Fibroblast of villous mesenchyme (primary cell): Measurements from ENCODE around the gene SRGAP2C. TPM values are rescaled to one million over a fixed set of nuclear protein-coding genes. Genes with fewer than 3 reads are reported as not detected.
A peak's percentile ranks its signal among the peaks of the same experiment; 100 is the strongest.
"Not testable (repeated sequence)": the region's sequence is repeated elsewhere in the genome, so short reads cannot be mapped to it uniquely, and the experiment has no call there.

Experiments
- DNase-seq: peaks from one replicate; pipeline ENCODE4 v3.0.0-alpha.2; 2010; ENCODE audit warnings: low read depth
- H3K4me3 ChIP-seq: 2 replicates; pipeline ENCODE4 v1.5.1; 2011; ENCODE audit warnings: low read depth, mild to moderate bottlenecking, low read length
- total RNA-seq: library from RNA; depleted of rRNA; stranded (reverse); fragments of >200 nt; gene quantifications from 2 replicates; pipeline ENCODE4 v1.2.3, GENCODE V29; 2012

Gene SRGAP2C
- total RNA-seq, 1 donor, result 15.1 TPM

- H3K4me3 ChIP-seq, DNase-seq: not testable (repeated sequence)
Observed at GRCh38 chr1:121176649-121177048, 8.1 kb upstream of the SRGAP2C start.

GRCh38 chr1:121178197-121178596 lies 6.6 kb upstream of the SRGAP2C start:
- DNase-seq, H3K4me3 ChIP-seq: not testable (repeated sequence)

GRCh38 chr1:121183867-121184266 lies 908 bp upstream of the SRGAP2C start:
- DNase-seq, result peak; percentile 1
- H3K4me3 ChIP-seq, result peak overlapping the region; percentile 54

- not testable (repeated sequence) for DNase-seq
- peak overlapping the region; percentile 44 for H3K4me3 ChIP-seq
Observed at GRCh38 chr1:121185140-121185708, 449 bp downstream of the SRGAP2C start.

GRCh38 chr1:121186191-121186590 lies 1.4 kb downstream of the SRGAP2C start:
- not testable (repeated sequence) for DNase-seq, H3K4me3 ChIP-seq

- not testable (repeated sequence) for DNase-seq
- H3K4me3 ChIP-seq, result peak overlapping the region; percentile 45
Observed at GRCh38 chr1:121187914-121188313, 3.1 kb downstream of the SRGAP2C start.

GRCh38 chr1:121192512-121192911 lies 7.7 kb downstream of the SRGAP2C start:
- not testable (repeated sequence) for DNase-seq, H3K4me3 ChIP-seq

- DNase-seq, H3K4me3 ChIP-seq: not testable (repeated sequence)
Observed at GRCh38 chr1:121197095-121197882, 12.5 kb downstream of the SRGAP2C start.

GRCh38 chr1:121199763-121200162 lies 15.0 kb downstream of the SRGAP2C start:
- DNase-seq, H3K4me3 ChIP-seq: not testable (repeated sequence)

- not testable (repeated sequence) for H3K4me3 ChIP-seq, DNase-seq
Observed at GRCh38 chr1:121200232-121200631, 15.5 kb downstream of the SRGAP2C start.

- DNase-seq, result peak; percentile 64
- not testable (repeated sequence) for H3K4me3 ChIP-seq
Observed at GRCh38 chr1:121200985-121201981, 16.5 kb downstream of the SRGAP2C start.

GRCh38 chr1:121202986-121203385 lies 18.2 kb downstream of the SRGAP2C start:
- H3K4me3 ChIP-seq, DNase-seq: not testable (repeated sequence)

- not testable (repeated sequence) for H3K4me3 ChIP-seq
- peak; percentile 19 for DNase-seq
Observed at GRCh38 chr1:121205786-121206711, 21.3 kb downstream of the SRGAP2C start.

- DNase-seq, H3K4me3 ChIP-seq: not testable (repeated sequence)
Observed at GRCh38 chr1:121207328-121207727, 22.6 kb downstream of the SRGAP2C start.

- not testable (repeated sequence) for H3K4me3 ChIP-seq, DNase-seq
Observed at GRCh38 chr1:121208375-121208774, 23.6 kb downstream of the SRGAP2C start.

- DNase-seq, H3K4me3 ChIP-seq: not testable (repeated sequence)
Observed at GRCh38 chr1:121210778-121211177, 26.0 kb downstream of the SRGAP2C start.

- DNase-seq, H3K4me3 ChIP-seq: not testable (repeated sequence)
Observed at GRCh38 chr1:121213491-121213890, 28.7 kb downstream of the SRGAP2C start.

GRCh38 chr1:121214544-121215156 lies 29.9 kb downstream of the SRGAP2C start:
- H3K4me3 ChIP-seq, DNase-seq: not testable (repeated sequence)
